ENCODE measurements around the gene HES2.
"Not testable (repeated sequence)": the region's sequence is repeated elsewhere in the genome, so short reads cannot be mapped to it uniquely, and the experiment has no call there.

- TF ChIP-seq CTCF (IDR thresholded peaks at IDR 0.05; ENCODE audit: poor library complexity); EZH2phosphoT487 (IDR thresholded peaks at IDR 0.05; ENCODE audit: low read depth, severe bottlenecking, unreplicated experiment): not testable (repeated sequence)
These were observed 23.9 kb downstream of the HES2 start for GRCh38 chr1:6395781-6396244.
